ENCODE data around the gene GLB1L2.

GLB1L2 gene

GRCh38 chr11:134401825-134402809, 70.3 kb downstream of the GLB1L2 start:
- Histone ChIP-seq H2AK5ac (ENCODE audit: low read length, severe bottlenecking) (no peak overlapping the region), H3K27me3 (ENCODE audit: control insufficient read depth in 1 of 2, insufficient read depth in 1 of 2, low read length in 2 of 2) (peaks cover 0 to 12% of the 10 kb centered on the region in 2 experiments), H3K9ac (ENCODE audit: low read length) (no peak overlapping the region), H3K4me2 (ENCODE audit: low read length, poor library complexity, severe bottlenecking) (no peak overlapping the region), H3K27ac (ENCODE audit: low read length, poor library complexity, severe bottlenecking) (no peak overlapping the region), H3K9me3 (ENCODE audit: control insufficient read depth, low read length) (peaks cover 4% of the 10 kb centered on the region), H3K36me3 (ENCODE audit: control insufficient read depth in 1 of 2, insufficient read depth in 2 of 2, low read depth in 1 of 2, low read length in 2 of 2) (no peaks in the 10 kb centered on the region), H3K79me1 (replicated peaks; ENCODE audit: low read length, poor library complexity, severe bottlenecking) (no peaks in the 10 kb centered on the region), H4K91ac (ENCODE audit: low read length) (no peak overlapping the region), H2BK15ac (ENCODE audit: low read depth, poor library complexity, severe bottlenecking) (no peak overlapping the region), H3K23ac (ENCODE audit: low read length in 2 of 2) (no peak overlapping the region), H3K18ac (ENCODE audit: low read depth in 1 of 2, low read length in 2 of 2) (no peak overlapping the region), H2BK5ac (ENCODE audit: low read depth, low read length, poor library complexity, severe bottlenecking) (no peak overlapping the region), H3K4me1 (ENCODE audit: control insufficient read depth, insufficient read depth, low read depth, low read length) (no peaks in the 10 kb centered on the region), H2BK12ac (ENCODE audit: low read length in 2 of 2) (no peak overlapping the region), H2AFZ (ENCODE audit: low read depth, low read length) (no peak overlapping the region), H3K4ac (ENCODE audit: low read depth in 1 of 2, low read length in 2 of 2) (no peak overlapping the region), H3K4me3 (ENCODE audit: insufficient read depth in 1 of 2, low read depth in 1 of 2, low read length in 2 of 2) (no peak overlapping the region), H2BK120ac (ENCODE audit: low read depth, low read length) (no peak overlapping the region), H4K8ac (ENCODE audit: low read length) (no peak overlapping the region), H3K14ac (ENCODE audit: low read length in 2 of 2) (no peak overlapping the region)
- no peak for DNase-seq
- 71% methylated on average over 19 of the region's 19 CpGs for WGBS

GRCh38 chr11:134402910-134403309, 71.1 kb downstream of the GLB1L2 start:
- no peak overlapping the region for H3K4ac ChIP-seq (ENCODE audit: low read depth in 1 of 2, low read length in 2 of 2)
- H2AK5ac ChIP-seq (ENCODE audit: low read length, severe bottlenecking): no peak overlapping the region
- H3K23ac ChIP-seq (ENCODE audit: low read length in 2 of 2): no peak overlapping the region
- no peak overlapping the region for H3K18ac ChIP-seq (ENCODE audit: low read depth in 1 of 2, low read length in 2 of 2)
- no peak overlapping the region for H4K91ac ChIP-seq (ENCODE audit: low read length)
- H2BK15ac ChIP-seq (ENCODE audit: low read depth, poor library complexity, severe bottlenecking): no peak overlapping the region
- H3K36me3 ChIP-seq (ENCODE audit: control insufficient read depth in 1 of 2, insufficient read depth in 2 of 2, low read depth in 1 of 2, low read length in 2 of 2): no peaks in the 10 kb centered on the region
- H4K8ac ChIP-seq (ENCODE audit: low read length): no peak overlapping the region
- no peak overlapping the region for H2AFZ ChIP-seq (ENCODE audit: low read depth, low read length)
- no peaks in the 10 kb centered on the region for H3K4me1 ChIP-seq (ENCODE audit: control insufficient read depth, insufficient read depth, low read depth, low read length)
- DNase-seq: no peak
- H3K9ac ChIP-seq (ENCODE audit: low read length): no peak overlapping the region
- H3K79me1 ChIP-seq (replicated peaks; ENCODE audit: low read length, poor library complexity, severe bottlenecking): no peaks in the 10 kb centered on the region
- peaks cover 0 to 20% of the 10 kb centered on the region in 2 experiments for H3K27me3 ChIP-seq (ENCODE audit: control insufficient read depth in 1 of 2, insufficient read depth in 1 of 2, low read length in 2 of 2)
- H3K4me3 ChIP-seq (ENCODE audit: insufficient read depth in 1 of 2, low read depth in 1 of 2, low read length in 2 of 2): no peak overlapping the region
- H3K14ac ChIP-seq (ENCODE audit: low read length in 2 of 2): no peak overlapping the region
- peaks cover 4% of the 10 kb centered on the region for H3K9me3 ChIP-seq (ENCODE audit: control insufficient read depth, low read length)
- H2BK12ac ChIP-seq (ENCODE audit: low read length in 2 of 2): no peak overlapping the region
- no peak overlapping the region for H3K27ac ChIP-seq (ENCODE audit: low read length, poor library complexity, severe bottlenecking)
- H2BK120ac ChIP-seq (ENCODE audit: low read depth, low read length): no peak overlapping the region
- no peak overlapping the region for H3K4me2 ChIP-seq (ENCODE audit: low read length, poor library complexity, severe bottlenecking)
- 85% methylated on average over 12 of the region's 12 CpGs for WGBS
- no peak overlapping the region for H2BK5ac ChIP-seq (ENCODE audit: low read depth, low read length, poor library complexity, severe bottlenecking)

GRCh38 chr11:134404575-134405341, 73.0 kb downstream of the GLB1L2 start:
- Histone ChIP-seq H4K8ac (ENCODE audit: low read length) (no peak overlapping the region), H3K36me3 (ENCODE audit: control insufficient read depth in 1 of 2, insufficient read depth in 2 of 2, low read depth in 1 of 2, low read length in 2 of 2) (no peaks in the 10 kb centered on the region), H3K9me3 (ENCODE audit: control insufficient read depth, low read length) (peaks cover 4% of the 10 kb centered on the region), H3K79me1 (replicated peaks; ENCODE audit: low read length, poor library complexity, severe bottlenecking) (no peaks in the 10 kb centered on the region), H3K9ac (ENCODE audit: low read length) (no peak overlapping the region), H2BK5ac (ENCODE audit: low read depth, low read length, poor library complexity, severe bottlenecking) (no peak overlapping the region), H3K4me1 (ENCODE audit: control insufficient read depth, insufficient read depth, low read depth, low read length) (no peaks in the 10 kb centered on the region), H3K27ac (ENCODE audit: low read length, poor library complexity, severe bottlenecking) (no peak overlapping the region), H3K4me3 (ENCODE audit: insufficient read depth in 1 of 2, low read depth in 1 of 2, low read length in 2 of 2) (no peak overlapping the region), H3K4ac (ENCODE audit: low read depth in 1 of 2, low read length in 2 of 2) (no peak overlapping the region), H2BK15ac (ENCODE audit: low read depth, poor library complexity, severe bottlenecking) (no peak overlapping the region), H4K91ac (ENCODE audit: low read length) (no peak overlapping the region), H3K14ac (ENCODE audit: low read length in 2 of 2) (no peak overlapping the region), H3K23ac (ENCODE audit: low read length in 2 of 2) (no peak overlapping the region), H2AFZ (ENCODE audit: low read depth, low read length) (no peak overlapping the region), H2AK5ac (ENCODE audit: low read length, severe bottlenecking) (no peak overlapping the region), H2BK120ac (ENCODE audit: low read depth, low read length) (no peak overlapping the region), H2BK12ac (ENCODE audit: low read length in 2 of 2) (no peak overlapping the region), H3K18ac (ENCODE audit: low read depth in 1 of 2, low read length in 2 of 2) (no peak overlapping the region), H3K4me2 (ENCODE audit: low read length, poor library complexity, severe bottlenecking) (no peak overlapping the region), H3K27me3 (ENCODE audit: control insufficient read depth in 1 of 2, insufficient read depth in 1 of 2, low read length in 2 of 2) (peaks cover 8 to 24% of the 10 kb centered on the region in 2 experiments)
- DNase-seq: no peak
- WGBS: 88% methylated on average over 30 of the region's 30 CpGs

GRCh38 chr11:134405436-134405835, 73.6 kb downstream of the GLB1L2 start:
- H2BK120ac ChIP-seq (ENCODE audit: low read depth, low read length): no peak overlapping the region
- no peak overlapping the region for H2BK12ac ChIP-seq (ENCODE audit: low read length in 2 of 2)
- H3K14ac ChIP-seq (ENCODE audit: low read length in 2 of 2): no peak overlapping the region
- no peak for DNase-seq
- no peaks in the 10 kb centered on the region for H3K79me1 ChIP-seq (replicated peaks; ENCODE audit: low read length, poor library complexity, severe bottlenecking)
- H4K91ac ChIP-seq (ENCODE audit: low read length): no peak overlapping the region
- H3K4me3 ChIP-seq (ENCODE audit: insufficient read depth in 1 of 2, low read depth in 1 of 2, low read length in 2 of 2): no peak overlapping the region
- WGBS: 93% methylated on average over 7 of the region's 8 CpGs
- no peak overlapping the region for H3K27ac ChIP-seq (ENCODE audit: low read length, poor library complexity, severe bottlenecking)
- H3K4me1 ChIP-seq (ENCODE audit: control insufficient read depth, insufficient read depth, low read depth, low read length): no peaks in the 10 kb centered on the region
- no peak overlapping the region for H4K8ac ChIP-seq (ENCODE audit: low read length)
- H3K27me3 ChIP-seq (ENCODE audit: control insufficient read depth in 1 of 2, insufficient read depth in 1 of 2, low read length in 2 of 2): peaks cover 15 to 31% of the 10 kb centered on the region in 2 experiments
- peaks cover 3% of the 10 kb centered on the region for H3K9me3 ChIP-seq (ENCODE audit: control insufficient read depth, low read length)
- no peak overlapping the region for H2AFZ ChIP-seq (ENCODE audit: low read depth, low read length)
- H3K4ac ChIP-seq (ENCODE audit: low read depth in 1 of 2, low read length in 2 of 2): no peak overlapping the region
- H3K4me2 ChIP-seq (ENCODE audit: low read length, poor library complexity, severe bottlenecking): no peak overlapping the region
- H2AK5ac ChIP-seq (ENCODE audit: low read length, severe bottlenecking): no peak overlapping the region
- no peaks in the 10 kb centered on the region for H3K36me3 ChIP-seq (ENCODE audit: control insufficient read depth in 1 of 2, insufficient read depth in 2 of 2, low read depth in 1 of 2, low read length in 2 of 2)
- H2BK5ac ChIP-seq (ENCODE audit: low read depth, low read length, poor library complexity, severe bottlenecking): no peak overlapping the region
- H3K9ac ChIP-seq (ENCODE audit: low read length): no peak overlapping the region
- no peak overlapping the region for H2BK15ac ChIP-seq (ENCODE audit: low read depth, poor library complexity, severe bottlenecking)
- H3K18ac ChIP-seq (ENCODE audit: low read depth in 1 of 2, low read length in 2 of 2): no peak overlapping the region
- no peak overlapping the region for H3K23ac ChIP-seq (ENCODE audit: low read length in 2 of 2)

All from mesenchymal stem cell (in vitro differentiated cells and primary cell).